HepG2 (cell line): ENCODE data around the gene TMEM63C. TPM values are rescaled to one million over a fixed set of nuclear protein-coding genes. Genes with fewer than 3 reads are reported as not detected.

Source experiments
- ATAC-seq: fragments of 200-7000 bp; cut with Tn5 transposase; 3 replicates; pipeline ENCODE4 v1.9.1; 2020; ENCODE audit warnings: mild to moderate bottlenecking, moderate library complexity
- BruUV-seq: library from RNA; stranded (reverse); fragments of 400-500 nt; replicated peaks from 2 replicates; lab custom pipeline; 2021; lab: Mats Ljungman, UMichigan
- CTCF ChIA-PET: fragments of 300-600 bp; formaldehyde crosslinking; extraction: SDS; loops from one replicate; lab custom pipeline; 2021; ENCODE audit warnings: low total read pairs, inconsistent platforms, low intra/inter-chr PET ratio; lab: Yijun Ruan, JAX
- POLR2A ChIA-PET: fragments of 350-600 bp; sonication (Branson Sonifier 250); formaldehyde crosslinking; loops from one replicate; lab custom pipeline; 2020; ENCODE audit warnings: antibody characterized with exemption, inconsistent platforms; lab: Yijun Ruan, JAX
- DNase-seq: peaks from one replicate; pipeline ENCODE4 v3.0.0-alpha.2; 2015; ENCODE audit warnings: low spot score
- FAIRE-seq: peaks from 3 replicates; lab custom pipeline; 2011; peaks lifted over from hg19 to GRCh38; lab: Jason Lieb, UNC
- H2AFZ ChIP-seq: one replicate; pipeline ENCODE4 v1.6.1; 2011; ENCODE audit warnings: low read length, inconsistent platforms
- H3K27ac ChIP-seq: fragments of 300-600 bp; 3 replicates; pipeline ENCODE4 v1.8.0; 2011; ENCODE audit warnings: mixed run types, mild to moderate bottlenecking, mixed read lengths, low read length, inconsistent platforms; ENCODE audit not compliant: insufficient read depth; ENCODE audit errors: extremely low read length
- H3K27me3 ChIP-seq, 2 experiments: fragments of 200-600 bp in 1 of 2; 2 replicates in 1 of 2; 3 replicates in 1 of 2; pipeline versions ENCODE4 v1.6.0 to v1.8.0; 2011; ENCODE audit warnings: low read length in 2 of 2, mild to moderate bottlenecking in 2 of 2, moderate library complexity in 2 of 2, inconsistent platforms in 1 of 2; ENCODE audit not compliant: insufficient read depth in 2 of 2, control insufficient read depth in 1 of 2
- H3K36me3 ChIP-seq, 2 experiments: fragments of 200-600 bp in 1 of 2; replicated peaks in 1 of 2; 2 replicates in 1 of 2; 3 replicates in 1 of 2; pipeline versions ENCODE4 v1.5.1 to v1.8.0; 2011; ENCODE audit warnings: low read length in 2 of 2, inconsistent platforms in 1 of 2; ENCODE audit not compliant: insufficient read depth in 2 of 2, control insufficient read depth in 1 of 2
- H3K4me1 ChIP-seq: 2 replicates; pipeline ENCODE4 v1.5.1; 2012; ENCODE audit warnings: low read length, inconsistent platforms; ENCODE audit not compliant: insufficient read depth
- H3K4me2 ChIP-seq: 2 replicates; pipeline ENCODE4 v1.6.0; 2011; ENCODE audit warnings: low read depth, low read length, inconsistent platforms
- H3K4me3 ChIP-seq, 3 experiments: fragments of 200-600 bp in 1 of 3; sonication (generic), shearing (Covaris generic) in 1 of 3; replicated peaks in 1 of 3; 2 replicates each; pipeline ENCODE4 v1.5.1; 2011 to 2016; ENCODE audit warnings: low read length in 3 of 3, inconsistent platforms in 2 of 3, low read depth in 2 of 3, mild to moderate bottlenecking in 2 of 3, control low read depth in 1 of 3, mixed read lengths in 1 of 3; ENCODE audit not compliant: insufficient read depth in 1 of 3
- H3K79me2 ChIP-seq: one replicate; pipeline ENCODE4 v1.6.1; 2011; ENCODE audit warnings: low read length, inconsistent platforms; ENCODE audit not compliant: insufficient read depth
- H3K9ac ChIP-seq: 2 replicates; pipeline ENCODE4 v1.6.0; 2011; ENCODE audit warnings: mild to moderate bottlenecking, low read depth, low read length, inconsistent platforms; ENCODE audit not compliant: insufficient read depth
- H3K9me3 ChIP-seq: 2 replicates; pipeline ENCODE4 v1.5.1; 2012; ENCODE audit warnings: mild to moderate bottlenecking, low read length
- H4K20me1 ChIP-seq: 2 replicates; pipeline ENCODE4 v1.6.0; 2011; ENCODE audit warnings: inconsistent platforms, mild to moderate bottlenecking, low read length, moderate library complexity; ENCODE audit not compliant: insufficient read depth
- GFI1 ChIP-seq: sonication (generic); formaldehyde crosslinking; IDR thresholded peaks from 2 replicates; pipeline ENCODE4 v1.5.0; 2020; ENCODE audit warnings: missing genetic modification reagents, mild to moderate bottlenecking, borderline replicate concordance
- TCF7 ChIP-seq: sonication (generic); IDR thresholded peaks from 2 replicates; pipeline ENCODE4 v1.6.1; 2016; ENCODE audit warnings: antibody characterized with exemption, low read depth
- ZNF296 ChIP-seq: sonication (generic); formaldehyde crosslinking; conservative IDR thresholded peaks from 2 replicates; pipeline ENCODE4 v1.5.0; 2020; ENCODE audit warnings: mild to moderate bottlenecking, missing genetic modification reagents
- ZNF556 ChIP-seq: sonication (generic); formaldehyde crosslinking; IDR thresholded peaks from 2 replicates; pipeline ENCODE4 v1.4.0; 2020; ENCODE audit warnings: mild to moderate bottlenecking, missing genetic modification reagents, borderline replicate concordance
- WGBS: methylation state at CpG from one replicate; pipeline ENCODE4 v1.1.6; 2017; ENCODE audit warnings: low lambda C conversion rate; 5-methylcytosine and 5-hydroxymethylcytosine counted together
- in situ Hi-C: cut with HindIII; loops from 2 replicates; pipeline ENCODE4 v1.10.0; 2017; ENCODE audit warnings: low pct_unique_long_range_greater_than_20kb; ENCODE audit not compliant: extremely low pct_ligation_motif_present
- intact Hi-C: fragments of 100-400 bp; cut with micrococcal nuclease; formaldehyde crosslinking; loops from one replicate; pipeline ENCODE4 v1.10.0; 2022; ENCODE audit not compliant: unreplicated experiment
- polyA plus RNA-seq, 8 experiments: library from polyadenylated mRNA; depleted of rRNA in 3 of 8; stranded (reverse) in 7 of 8; unstranded in 1 of 8; fragments of >200 nt; fragmentation: Illumina TruSeq in 4 of 8; extraction: Trizol in 4 of 8; gene quantifications; 2 replicates each; pipeline versions ENCODE4 v1.2.1 to v1.2.3, GENCODE V29; 2011 to 2016; ENCODE audit warnings: low read depth in 4 of 8, missing spikeins in 1 of 8, mixed read lengths in 1 of 8; ENCODE audit not compliant: insufficient read depth in 1 of 8
- total RNA-seq, 5 experiments: library from RNA; depleted of rRNA; stranded (reverse); fragments of >200 nt; fragmentation: Illumina TruSeq; extraction: Trizol; gene quantifications; 2 replicates each; pipeline ENCODE4 v1.2.3, GENCODE V29; 2016; ENCODE audit warnings: low read depth in 1 of 5
- TF ChIP-seq, protein P1 (sequence below): sonication (generic); formaldehyde crosslinking; IDR thresholded peaks from 2 replicates; pipeline ENCODE4 v1.8.1; 2023; ENCODE audit warnings: missing genetic modification reagents, mild to moderate bottlenecking, borderline replicate concordance
- TF ChIP-seq, protein P2 (sequence below): sonication (generic); formaldehyde crosslinking; conservative IDR thresholded peaks from 2 replicates; pipeline ENCODE4 v1.4.0; 2020; ENCODE audit warnings: mild to moderate bottlenecking, missing genetic modification reagents, moderate library complexity

TMEM63C gene
- total and polyA plus RNA-seq, 2 of the 13 experiments (the other 11 are each of a cell fraction or from before 2014, with no cell fraction given) = 0.17 to 0.27 TPM

DNA sequence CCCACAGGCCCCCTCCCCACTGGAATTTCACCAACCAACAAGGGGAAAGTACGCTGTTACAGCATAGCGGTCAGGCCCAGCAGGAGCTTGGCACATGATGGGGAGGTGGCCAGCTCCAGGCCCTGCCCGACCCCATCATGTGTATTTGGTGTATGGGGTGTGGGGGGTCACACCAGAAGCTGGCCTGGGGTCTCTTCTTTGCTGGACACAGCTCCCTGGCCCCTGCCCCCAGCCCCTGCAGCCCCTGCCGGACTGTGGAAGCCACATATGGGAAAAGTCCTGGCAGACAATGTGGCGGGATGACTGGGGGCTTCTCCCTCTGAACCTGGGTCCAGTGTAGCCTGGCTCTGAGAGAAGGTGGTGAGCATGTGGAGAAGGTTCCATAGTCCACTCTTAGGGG is 77.0 kb downstream of the TMEM63C start:
- H3K9me3 ChIP-seq = no peaks in the 10 kb centered on the region
- ChIA-PET CTCF (no interaction called here), POLR2A (no interaction called here)
- no peak overlapping the region for H3K4me3 ChIP-seq
- H3K9ac ChIP-seq = no peak overlapping the region
- no peak for FAIRE-seq
- no peak overlapping the region for H3K27ac ChIP-seq
- in situ Hi-C loops = no loop called here
- H3K4me2 ChIP-seq = no peak overlapping the region
- TF ChIP-seq, protein P1, sequence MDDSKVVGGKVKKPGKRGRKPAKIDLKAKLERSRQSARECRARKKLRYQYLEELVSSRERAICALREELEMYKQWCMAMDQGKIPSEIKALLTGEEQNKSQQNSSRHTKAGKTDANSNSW (CRISPR knock-in tag) = no peak
- TF ChIP-seq GFI1 (CRISPR knock-in tag) = no peak
- TF ChIP-seq, protein P2, sequence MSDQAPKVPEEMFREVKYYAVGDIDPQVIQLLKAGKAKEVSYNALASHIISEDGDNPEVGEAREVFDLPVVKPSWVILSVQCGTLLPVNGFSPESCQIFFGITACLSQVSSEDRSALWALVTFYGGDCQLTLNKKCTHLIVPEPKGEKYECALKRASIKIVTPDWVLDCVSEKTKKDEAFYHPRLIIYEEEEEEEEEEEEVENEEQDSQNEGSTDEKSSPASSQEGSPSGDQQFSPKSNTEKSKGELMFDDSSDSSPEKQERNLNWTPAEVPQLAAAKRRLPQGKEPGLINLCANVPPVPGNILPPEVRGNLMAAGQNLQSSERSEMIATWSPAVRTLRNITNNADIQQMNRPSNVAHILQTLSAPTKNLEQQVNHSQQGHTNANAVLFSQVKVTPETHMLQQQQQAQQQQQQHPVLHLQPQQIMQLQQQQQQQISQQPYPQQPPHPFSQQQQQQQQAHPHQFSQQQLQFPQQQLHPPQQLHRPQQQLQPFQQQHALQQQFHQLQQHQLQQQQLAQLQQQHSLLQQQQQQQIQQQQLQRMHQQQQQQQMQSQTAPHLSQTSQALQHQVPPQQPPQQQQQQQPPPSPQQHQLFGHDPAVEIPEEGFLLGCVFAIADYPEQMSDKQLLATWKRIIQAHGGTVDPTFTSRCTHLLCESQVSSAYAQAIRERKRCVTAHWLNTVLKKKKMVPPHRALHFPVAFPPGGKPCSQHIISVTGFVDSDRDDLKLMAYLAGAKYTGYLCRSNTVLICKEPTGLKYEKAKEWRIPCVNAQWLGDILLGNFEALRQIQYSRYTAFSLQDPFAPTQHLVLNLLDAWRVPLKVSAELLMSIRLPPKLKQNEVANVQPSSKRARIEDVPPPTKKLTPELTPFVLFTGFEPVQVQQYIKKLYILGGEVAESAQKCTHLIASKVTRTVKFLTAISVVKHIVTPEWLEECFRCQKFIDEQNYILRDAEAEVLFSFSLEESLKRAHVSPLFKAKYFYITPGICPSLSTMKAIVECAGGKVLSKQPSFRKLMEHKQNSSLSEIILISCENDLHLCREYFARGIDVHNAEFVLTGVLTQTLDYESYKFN (CRISPR knock-in tag) = no peak
- TF ChIP-seq TCF7 = no peak
- no peak for TF ChIP-seq ZNF296 (CRISPR knock-in tag)
- TF ChIP-seq ZNF556 = no peak
- TF ChIP-seq, all 625 proteins: peak for 0
- 29% methylated on average over 1 of the region's 5 CpGs for WGBS
- H2AFZ ChIP-seq = no peak overlapping the region
- ATAC-seq (no peak; the same call in 2 of the 3 replicates), DNase-seq (no peak)
- H3K79me2 ChIP-seq = no peaks in the 10 kb centered on the region
- no peaks in the 10 kb centered on the region for H3K36me3 ChIP-seq
- intact Hi-C loops = no loop called here
- H4K20me1 ChIP-seq = no peaks in the 10 kb centered on the region
- H3K27me3 ChIP-seq = peaks cover 9 to 28% of the 10 kb centered on the region in 2 experiments
- no TSS peak for BruUV-seq
- H3K4me1 ChIP-seq = no peaks in the 10 kb centered on the region; the same call in 1 of the 2 replicates
